ENCODE results near the gene MEGF8.
A peak's percentile ranks its signal among the peaks of the same experiment; 100 is the strongest.

The MEGF8 gene

DNA sequence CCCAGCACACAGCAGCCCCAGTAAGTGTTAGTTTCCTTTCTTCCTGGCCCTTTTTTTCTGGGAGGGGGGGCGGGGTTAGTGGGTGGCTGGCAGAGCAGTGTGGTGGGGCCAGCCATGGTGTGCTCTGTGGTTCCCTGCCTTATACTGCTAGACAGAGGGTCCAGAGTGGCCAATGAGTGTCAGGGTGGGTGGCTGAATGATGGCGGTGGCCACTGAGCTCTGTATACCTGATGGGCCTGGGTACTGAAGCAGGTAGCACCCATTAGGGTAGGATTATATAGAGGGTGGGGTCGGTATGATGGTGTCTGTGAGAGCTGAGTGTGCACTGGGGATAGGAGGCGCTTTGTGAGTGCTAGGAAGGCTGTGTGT is 42.6 kb upstream of the MEGF8 start:
- Histone ChIP-seq H3K4me3 (ENCODE audit: insufficient read depth, low read length, poor library complexity, severe bottlenecking) (no peak overlapping the region), H3K9me2 (replicated peaks; ENCODE audit: insufficient read depth, low read length) (no peaks in the 10 kb centered on the region), H3K36me3 (ENCODE audit: low read length) (no peaks in the 10 kb centered on the region), H4K20me1 (ENCODE audit: low read depth, low read length) (no peaks in the 10 kb centered on the region), H3K9me3 (ENCODE audit: insufficient read depth, low read length) (no peaks in the 10 kb centered on the region), H3K9ac (ENCODE audit: low read length) (peak overlapping the region; percentile 91), H3K79me2 (ENCODE audit: insufficient read depth, low read length) (peaks cover 15% of the 10 kb centered on the region; the same call in 1 of the 2 replicates), H3K27me3 (ENCODE audit: low read length) (no peaks in the 10 kb centered on the region), H3F3A (ENCODE audit: insufficient read depth) (peaks cover 24% of the 10 kb centered on the region), H3K4me2 (ENCODE audit: low read depth, low read length, poor library complexity, severe bottlenecking) (peak overlapping the region; percentile 62), H2AFZ (ENCODE audit: low read depth, low read length, severe bottlenecking) (no peak overlapping the region), H3K27ac (ENCODE audit: low read depth, low read length) (peak overlapping the region; percentile 89)
- TF ChIP-seq EZH2phosphoT487 (conservative IDR thresholded peaks at IDR 0.05; ENCODE audit: low read length) (no peak), CTCF (IDR thresholded peaks at IDR 0.05; ENCODE audit: insufficient read depth, low read length, poor library complexity, severe bottlenecking) (no peak)

- Histone ChIP-seq H3K27ac (ENCODE audit: low read depth, low read length) (peak overlapping the region; percentile 89), H3K79me2 (ENCODE audit: insufficient read depth, low read length) (peaks cover 15% of the 10 kb centered on the region; the same call in 1 of the 2 replicates), H2AFZ (ENCODE audit: low read depth, low read length, severe bottlenecking) (no peak overlapping the region), H3K9ac (ENCODE audit: low read length) (peak overlapping the region; percentile 67), H3K9me3 (ENCODE audit: insufficient read depth, low read length) (no peaks in the 10 kb centered on the region), H3K27me3 (ENCODE audit: low read length) (no peaks in the 10 kb centered on the region), H3K9me2 (replicated peaks; ENCODE audit: insufficient read depth, low read length) (no peaks in the 10 kb centered on the region), H3K36me3 (ENCODE audit: low read length) (no peaks in the 10 kb centered on the region), H3K4me2 (ENCODE audit: low read depth, low read length, poor library complexity, severe bottlenecking) (peak overlapping the region; percentile 62), H3F3A (ENCODE audit: insufficient read depth) (peaks cover 24% of the 10 kb centered on the region), H4K20me1 (ENCODE audit: low read depth, low read length) (no peaks in the 10 kb centered on the region), H3K4me3 (ENCODE audit: insufficient read depth, low read length, poor library complexity, severe bottlenecking) (peak overlapping the region; percentile 49)
- TF ChIP-seq CTCF (IDR thresholded peaks at IDR 0.05; ENCODE audit: insufficient read depth, low read length, poor library complexity, severe bottlenecking) (no peak), EZH2phosphoT487 (conservative IDR thresholded peaks at IDR 0.05; ENCODE audit: low read length) (no peak)
These were observed 42.0 kb upstream of the MEGF8 start for GRCh38 chr19:42283188-42284065.

- Histone ChIP-seq H2AFZ (ENCODE audit: low read depth, low read length, severe bottlenecking) (no peak overlapping the region), H3K27ac (ENCODE audit: low read depth, low read length) (peak overlapping the region; percentile 67), H3K36me3 (ENCODE audit: low read length) (no peaks in the 10 kb centered on the region), H3K79me2 (ENCODE audit: insufficient read depth, low read length) (peaks cover 15% of the 10 kb centered on the region; the same call in 1 of the 2 replicates), H3K9me3 (ENCODE audit: insufficient read depth, low read length) (no peaks in the 10 kb centered on the region), H3F3A (ENCODE audit: insufficient read depth) (peaks cover 24% of the 10 kb centered on the region), H3K4me3 (ENCODE audit: insufficient read depth, low read length, poor library complexity, severe bottlenecking) (peak overlapping the region; percentile 49), H3K9me2 (replicated peaks; ENCODE audit: insufficient read depth, low read length) (no peaks in the 10 kb centered on the region), H3K9ac (ENCODE audit: low read length) (peak overlapping the region; percentile 48; the same call in 1 of the 2 replicates), H4K20me1 (ENCODE audit: low read depth, low read length) (no peaks in the 10 kb centered on the region), H3K4me2 (ENCODE audit: low read depth, low read length, poor library complexity, severe bottlenecking) (no peak overlapping the region), H3K27me3 (ENCODE audit: low read length) (no peaks in the 10 kb centered on the region)
- TF ChIP-seq EZH2phosphoT487 (conservative IDR thresholded peaks at IDR 0.05; ENCODE audit: low read length), result no peak
- no peak for TF ChIP-seq CTCF (IDR thresholded peaks at IDR 0.05; ENCODE audit: insufficient read depth, low read length, poor library complexity, severe bottlenecking)
These were observed 41.4 kb upstream of the MEGF8 start for GRCh38 chr19:42284066-42284501.
